Measurements from ENCODE around the gene CNTN4. TPM values are rescaled to one million over a fixed set of nuclear protein-coding genes. Genes with fewer than 3 reads are reported as not detected.
"Not testable (repeated sequence)": the region's sequence is repeated elsewhere in the genome, so short reads cannot be mapped to it uniquely, and the experiment has no call there.

CNTN4 gene
- total RNA-seq = 0.12 and 0.19 TPM in 2 replicates

- no peak for DNase-seq (ENCODE audit: extremely low read depth, low read depth, low spot score)
Observed at GRCh38 chr3:2098398-2099027, at the start of gene CNTN4. Gene CNTN4 (plus strand): TSS chr3:2098866.

- no peak for DNase-seq (ENCODE audit: extremely low read depth, low read depth, low spot score)
Observed at GRCh38 chr3:2061360-2061759, 37.3 kb upstream of the CNTN4 start.

- DNase-seq (ENCODE audit: extremely low read depth, low read depth, low spot score) = no peak
Observed at GRCh38 chr3:2071531-2071930, 27.1 kb upstream of the CNTN4 start.

- DNase-seq (ENCODE audit: extremely low read depth, low read depth, low spot score) = no peak
Observed at GRCh38 chr3:2078821-2079220, 19.8 kb upstream of the CNTN4 start.

GRCh38 chr3:2082871-2083480 is 15.7 kb upstream of the CNTN4 start:
- no peak for DNase-seq (ENCODE audit: extremely low read depth, low read depth, low spot score)

GRCh38 chr3:2083558-2083957 is 15.1 kb upstream of the CNTN4 start:
- DNase-seq (ENCODE audit: extremely low read depth, low read depth, low spot score) = not testable (repeated sequence)

GRCh38 chr3:2090095-2090911 is 8.4 kb upstream of the CNTN4 start:
- no peak for DNase-seq (ENCODE audit: extremely low read depth, low read depth, low spot score)

- DNase-seq (ENCODE audit: extremely low read depth, low read depth, low spot score) = no peak
Observed at GRCh38 chr3:2092758-2093157, 5.9 kb upstream of the CNTN4 start.

GRCh38 chr3:2094941-2095340 is 3.7 kb upstream of the CNTN4 start:
- no peak for DNase-seq (ENCODE audit: extremely low read depth, low read depth, low spot score)

- no peak for DNase-seq (ENCODE audit: extremely low read depth, low read depth, low spot score)
Observed at GRCh38 chr3:2096216-2096615, 2.5 kb upstream of the CNTN4 start.

- no peak for DNase-seq (ENCODE audit: extremely low read depth, low read depth, low spot score)
Observed at GRCh38 chr3:2097641-2098191, 950 bp upstream of the CNTN4 start.

GRCh38 chr3:2099028-2099671 is 484 bp downstream of the CNTN4 start:
- DNase-seq (ENCODE audit: extremely low read depth, low read depth, low spot score) = no peak

- no peak for DNase-seq (ENCODE audit: extremely low read depth, low read depth, low spot score)
Observed at GRCh38 chr3:2099779-2100191, 1.1 kb downstream of the CNTN4 start.

GRCh38 chr3:2106438-2106837 is 7.8 kb downstream of the CNTN4 start:
- DNase-seq (ENCODE audit: extremely low read depth, low read depth, low spot score) = no peak

- DNase-seq (ENCODE audit: extremely low read depth, low read depth, low spot score) = no peak
Observed at GRCh38 chr3:2110597-2111117, 12.0 kb downstream of the CNTN4 start.

- DNase-seq (ENCODE audit: extremely low read depth, low read depth, low spot score) = no peak
Observed at GRCh38 chr3:2114617-2115275, 16.1 kb downstream of the CNTN4 start.

- no peak for DNase-seq (ENCODE audit: extremely low read depth, low read depth, low spot score)
Observed at GRCh38 chr3:2130726-2131125, 32.1 kb downstream of the CNTN4 start.

GRCh38 chr3:2133146-2133545 is 34.5 kb downstream of the CNTN4 start:
- DNase-seq (ENCODE audit: extremely low read depth, low read depth, low spot score) = no peak

- no peak for DNase-seq (ENCODE audit: extremely low read depth, low read depth, low spot score)
Observed at GRCh38 chr3:2137651-2138050, 39.0 kb downstream of the CNTN4 start.

- DNase-seq (ENCODE audit: extremely low read depth, low read depth, low spot score) = no peak
Observed at GRCh38 chr3:2141482-2141881, 42.8 kb downstream of the CNTN4 start.

Data from glomerular endothelial cell (primary cell).